ENCODE results near the gene SFTPA2. TPM values are rescaled to one million over a fixed set of nuclear protein-coding genes. Genes with fewer than 3 reads are reported as not detected.
"Not testable (repeated sequence)": the region's sequence is repeated elsewhere in the genome, so short reads cannot be mapped to it uniquely, and the experiment has no call there.

The SFTPA2 gene
- total RNA-seq, 1 experiment from 2014 or later = 4.6 TPM

- Mint-ChIP-seq H3K36me3 (no peaks in the 10 kb centered on the region), H3K9me3 (peaks cover 8% of the 10 kb centered on the region; the same call in 1 of the 2 replicates), H3K27me3 (ENCODE audit: low read depth) (peaks cover 14% of the 10 kb centered on the region), H3K4me1 (no peaks in the 10 kb centered on the region), H3K4me3 (no peak overlapping the region), H3K27ac (no peak overlapping the region)
- ATAC-seq = no peak
- POLR2A ChIA-PET = no interaction called here
- CTCF ChIA-PET = interaction anchor here (1.5 kb wide), 1 partner anchor 11 kb away, joined by 3 read pairs; no protein-coding TSS in a partner anchor
- no peak for DNase-seq (ENCODE audit: low spot score)
- TF ChIP-seq ZNF396 (CRISPR knock-in tag; IDR thresholded peaks at IDR 0.05; ENCODE audit: borderline replicate concordance) (no peak), E2F1 (CRISPR knock-in tag; IDR thresholded peaks at IDR 0.05) (no peak), ZBTB43 (CRISPR knock-in tag; IDR thresholded peaks at IDR 0.05) (no peak), ARID4B (CRISPR knock-in tag; IDR thresholded peaks at IDR 0.05; ENCODE audit: borderline replicate concordance) (no peak), ZNF512 (CRISPR knock-in tag; IDR thresholded peaks at IDR 0.05; ENCODE audit: borderline replicate concordance) (no peak), ZNF423 (CRISPR knock-in tag; IDR thresholded peaks at IDR 0.05) (no peak), MXD4 (CRISPR knock-in tag; IDR thresholded peaks at IDR 0.05; ENCODE audit: borderline replicate concordance) (no peak), ETV6 (CRISPR knock-in tag; IDR thresholded peaks at IDR 0.05) (no peak), USF1 (CRISPR knock-in tag; IDR thresholded peaks at IDR 0.05) (no peak), SMAD4 (CRISPR knock-in tag; IDR thresholded peaks at IDR 0.05) (no peak), ZNF416 (CRISPR knock-in tag; IDR thresholded peaks at IDR 0.05) (no peak), ZMAT4 (CRISPR knock-in tag; IDR thresholded peaks at IDR 0.05) (no peak), ZSCAN18 (CRISPR knock-in tag; IDR thresholded peaks at IDR 0.05) (no peak), GTF2I (CRISPR knock-in tag; conservative IDR thresholded peaks at IDR 0.05) (no peak), ZNF232 (CRISPR knock-in tag; IDR thresholded peaks at IDR 0.05) (no peak), ATF1 (CRISPR knock-in tag; IDR thresholded peaks at IDR 0.05) (no peak), HMGA2 (CRISPR knock-in tag; IDR thresholded peaks at IDR 0.05) (no peak), ERG (CRISPR knock-in tag; IDR thresholded peaks at IDR 0.05) (no peak), ZNF425 (CRISPR knock-in tag; conservative IDR thresholded peaks at IDR 0.05) (no peak)
Measured at GRCh38 chr10:79547973-79548372, 12.2 kb downstream of the SFTPA2 start.

- H3K4me3 Mint-ChIP-seq; H3K36me3 Mint-ChIP-seq; H3K9me3 Mint-ChIP-seq; H3K27ac Mint-ChIP-seq; ATAC-seq; DNase-seq (ENCODE audit: low spot score); H3K4me1 Mint-ChIP-seq: not testable (repeated sequence)
- ChIA-PET POLR2A (interaction anchor here (0.8 kb wide), 1 partner anchor 68 kb away, joined by 3 read pairs; no protein-coding TSS in a partner anchor), CTCF (interaction anchor here (1.5 kb wide), 1 partner anchor 10 kb away, joined by 3 read pairs; no protein-coding TSS in a partner anchor)
- peaks cover 14% of the 10 kb centered on the region for H3K27me3 Mint-ChIP-seq (ENCODE audit: low read depth)
Measured at GRCh38 chr10:79547128-79547527, 13.1 kb downstream of the SFTPA2 start.
